ENCODE data around the gene PAQR5. TPM values are rescaled to one million over a fixed set of nuclear protein-coding genes. Genes with fewer than 3 reads are reported as not detected.

The PAQR5 gene
- total RNA-seq, 2 donors from 2014 or later = 36.3 to 71.1 TPM

DNA sequence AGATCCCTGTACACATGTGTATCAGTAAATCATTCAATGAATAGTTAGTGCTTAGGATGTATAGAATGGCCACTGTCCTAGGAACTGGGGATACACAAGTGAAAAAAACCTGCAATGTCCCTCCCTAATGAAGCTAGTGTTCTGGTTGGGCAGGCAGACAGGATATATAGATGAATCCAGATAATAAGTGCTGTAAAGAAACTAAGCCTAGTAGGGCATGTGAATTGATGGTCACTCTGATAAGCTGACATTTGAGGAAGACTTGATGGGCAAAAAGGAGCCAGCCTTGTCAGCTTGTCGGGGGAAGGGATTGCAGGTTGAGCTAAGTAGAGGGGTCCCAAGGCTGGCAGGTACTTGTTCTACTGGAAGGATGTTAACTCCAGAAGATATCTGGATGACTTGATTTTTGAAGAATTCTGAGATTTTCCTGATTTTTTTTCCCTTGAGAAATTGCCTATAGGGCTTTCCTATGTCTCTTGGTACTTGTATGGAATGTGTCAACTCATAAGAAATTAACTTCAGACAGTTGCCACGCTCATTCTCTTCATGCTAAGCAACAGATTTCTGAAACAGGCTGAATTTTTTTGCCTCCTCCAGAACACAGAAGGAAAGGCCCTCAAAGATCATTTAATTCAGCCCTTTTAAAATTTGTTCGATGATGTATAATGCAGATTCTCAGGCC is 109.1 kb downstream of the PAQR5 start:
- Histone ChIP-seq H3K27me3 (no peaks in the 10 kb centered on the region), H3K9me3 (no peaks in the 10 kb centered on the region), H3K27ac (no peak overlapping the region), H3K9ac (ENCODE audit: low read depth in 2 of 2, low read length in 2 of 2) (no peak overlapping the region), H3K4me3 (no peak overlapping the region), H3K36me3 (no peaks in the 10 kb centered on the region), H3K4me1 (no peaks in the 10 kb centered on the region)
- TF ChIP-seq, protein P1, sequence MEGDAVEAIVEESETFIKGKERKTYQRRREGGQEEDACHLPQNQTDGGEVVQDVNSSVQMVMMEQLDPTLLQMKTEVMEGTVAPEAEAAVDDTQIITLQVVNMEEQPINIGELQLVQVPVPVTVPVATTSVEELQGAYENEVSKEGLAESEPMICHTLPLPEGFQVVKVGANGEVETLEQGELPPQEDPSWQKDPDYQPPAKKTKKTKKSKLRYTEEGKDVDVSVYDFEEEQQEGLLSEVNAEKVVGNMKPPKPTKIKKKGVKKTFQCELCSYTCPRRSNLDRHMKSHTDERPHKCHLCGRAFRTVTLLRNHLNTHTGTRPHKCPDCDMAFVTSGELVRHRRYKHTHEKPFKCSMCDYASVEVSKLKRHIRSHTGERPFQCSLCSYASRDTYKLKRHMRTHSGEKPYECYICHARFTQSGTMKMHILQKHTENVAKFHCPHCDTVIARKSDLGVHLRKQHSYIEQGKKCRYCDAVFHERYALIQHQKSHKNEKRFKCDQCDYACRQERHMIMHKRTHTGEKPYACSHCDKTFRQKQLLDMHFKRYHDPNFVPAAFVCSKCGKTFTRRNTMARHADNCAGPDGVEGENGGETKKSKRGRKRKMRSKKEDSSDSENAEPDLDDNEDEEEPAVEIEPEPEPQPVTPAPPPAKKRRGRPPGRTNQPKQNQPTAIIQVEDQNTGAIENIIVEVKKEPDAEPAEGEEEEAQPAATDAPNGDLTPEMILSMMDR (IDR thresholded peaks at IDR 0.05) = no peak
- no peak for DNase-seq
- intact Hi-C loops (cut with DNase I) = no loop called here

DNA sequence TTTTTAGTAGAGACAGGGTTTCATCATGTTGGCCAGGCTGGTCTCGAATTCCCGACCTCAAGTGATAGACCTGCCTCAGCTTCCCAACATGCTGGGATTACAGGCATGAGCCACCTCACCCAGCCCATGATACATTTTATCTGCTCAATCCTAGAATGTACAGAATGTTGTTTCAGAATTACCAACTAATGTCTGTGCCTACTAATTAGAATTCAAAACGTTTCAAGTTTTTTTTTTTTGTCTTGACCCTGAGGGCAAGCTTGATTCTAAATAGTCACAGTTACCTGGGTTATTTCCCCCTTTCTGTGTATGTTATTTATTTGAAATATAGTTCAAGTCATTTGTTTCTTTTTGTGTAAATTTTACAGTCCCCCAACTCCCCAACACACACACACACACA is 110.1 kb downstream of the PAQR5 start:
- H3K4me3 ChIP-seq = no peak overlapping the region
- no peaks in the 10 kb centered on the region for H3K27me3 ChIP-seq
- no peak overlapping the region for H3K27ac ChIP-seq
- intact Hi-C loops (cut with DNase I) = no loop called here
- DNase-seq = no peak
- H3K36me3 ChIP-seq = no peaks in the 10 kb centered on the region
- H3K9ac ChIP-seq (ENCODE audit: low read depth in 2 of 2, low read length in 2 of 2) = no peak overlapping the region
- TF ChIP-seq, protein P1 (IDR thresholded peaks at IDR 0.05) = no peak
- no peaks in the 10 kb centered on the region for H3K9me3 ChIP-seq
- no peaks in the 10 kb centered on the region for H3K4me1 ChIP-seq

DNA sequence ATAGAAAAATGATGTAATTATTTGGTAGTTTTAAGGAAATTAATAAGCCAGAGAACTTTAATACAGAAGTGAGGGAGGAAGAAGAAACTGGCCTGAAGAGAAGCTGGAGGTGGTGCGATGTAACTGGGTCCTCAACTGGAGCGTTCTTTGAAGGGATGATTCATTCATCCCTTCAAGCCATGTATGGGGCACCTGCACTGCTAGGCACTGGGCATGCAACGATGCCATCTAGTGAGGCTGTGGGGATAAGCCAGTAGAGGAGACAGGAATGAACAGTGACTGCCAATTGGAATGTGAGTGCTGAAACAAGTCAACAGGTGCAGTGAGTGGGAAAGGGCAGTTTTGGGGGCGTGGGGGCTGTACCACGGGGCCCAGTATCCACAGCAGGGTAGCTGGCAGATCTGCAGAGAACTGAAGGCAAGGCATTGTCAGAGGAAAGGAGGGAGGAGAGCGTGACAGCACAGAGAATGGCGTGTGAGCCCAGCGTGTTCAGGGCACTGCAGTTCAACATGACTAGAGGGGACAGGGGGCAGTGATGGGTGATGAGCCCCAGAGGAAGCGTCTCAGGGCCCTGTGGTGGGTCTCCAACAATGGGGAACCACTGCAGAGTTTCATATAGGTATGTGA is 111.6 kb downstream of the PAQR5 start:
- no peak overlapping the region for H3K4me3 ChIP-seq
- no peak overlapping the region for H3K27ac ChIP-seq
- DNase-seq = no peak
- no peaks in the 10 kb centered on the region for H3K4me1 ChIP-seq
- no peaks in the 10 kb centered on the region for H3K9me3 ChIP-seq
- TF ChIP-seq, protein P1 (IDR thresholded peaks at IDR 0.05) = no peak
- no peak overlapping the region for H3K9ac ChIP-seq (ENCODE audit: low read depth in 2 of 2, low read length in 2 of 2)
- no peaks in the 10 kb centered on the region for H3K36me3 ChIP-seq
- H3K27me3 ChIP-seq = no peaks in the 10 kb centered on the region
- intact Hi-C loops (cut with DNase I) = no loop called here

DNA sequence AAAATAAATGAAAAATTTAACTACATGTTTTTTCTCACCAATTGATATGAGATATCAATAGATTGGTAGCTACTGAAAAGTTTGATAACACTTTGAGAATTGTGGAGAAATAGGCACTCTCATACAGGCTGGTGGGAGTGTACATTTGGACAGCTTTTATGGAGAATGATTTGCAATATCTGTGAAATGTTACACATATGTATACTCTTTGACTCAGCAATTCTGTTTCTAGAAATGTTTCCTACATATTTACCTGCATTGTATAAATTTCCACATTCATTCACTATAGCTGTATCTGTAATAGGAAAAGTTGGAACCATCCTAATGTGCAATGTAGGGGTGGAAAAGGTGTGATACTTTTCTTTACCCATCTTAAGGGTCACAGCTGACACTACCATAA is 113.6 kb downstream of the PAQR5 start:
- H3K4me3 ChIP-seq = no peak overlapping the region
- TF ChIP-seq, protein P1 (IDR thresholded peaks at IDR 0.05) = no peak

DNA sequence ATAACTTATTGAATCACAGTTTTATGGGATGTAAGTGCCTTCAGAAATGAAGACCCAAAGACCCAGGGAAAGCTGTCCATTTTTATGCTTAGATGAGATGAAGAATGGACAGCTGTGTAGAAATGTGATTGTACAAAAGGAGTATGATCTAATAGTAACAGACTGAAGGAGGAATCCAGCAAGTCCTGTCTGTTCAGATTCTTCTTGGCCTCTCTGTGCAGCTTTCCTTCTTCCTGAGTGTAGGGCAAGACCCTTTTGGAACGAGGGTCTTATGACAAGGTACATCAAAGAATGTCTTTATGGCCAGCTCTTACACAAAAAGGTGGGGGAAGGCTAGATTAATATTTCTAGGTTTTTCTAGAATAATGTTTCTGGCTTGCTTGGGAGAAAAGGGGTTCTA is 114.0 kb downstream of the PAQR5 start:
- Histone ChIP-seq H3K36me3 (no peaks in the 10 kb centered on the region), H3K4me1 (no peaks in the 10 kb centered on the region), H3K27me3 (no peaks in the 10 kb centered on the region), H3K4me3 (no peak overlapping the region), H3K9me3 (no peaks in the 10 kb centered on the region), H3K27ac (no peak overlapping the region), H3K9ac (ENCODE audit: low read depth in 2 of 2, low read length in 2 of 2) (no peak overlapping the region)
- TF ChIP-seq, protein P1 (IDR thresholded peaks at IDR 0.05) = no peak
- DNase-seq = no peak
- intact Hi-C loops (cut with DNase I) = no loop called here

More for the DNA sequence above, 113.6 kb downstream of the PAQR5 start:
- H3K9ac ChIP-seq (ENCODE audit: low read depth in 2 of 2, low read length in 2 of 2) = no peak overlapping the region
- DNase-seq = no peak
- no peaks in the 10 kb centered on the region for H3K9me3 ChIP-seq
- H3K4me1 ChIP-seq = no peaks in the 10 kb centered on the region
- no peak overlapping the region for H3K27ac ChIP-seq
- intact Hi-C loops (cut with DNase I) = no loop called here
- no peaks in the 10 kb centered on the region for H3K27me3 ChIP-seq
- H3K36me3 ChIP-seq = no peaks in the 10 kb centered on the region

All from colonic mucosa (tissue), 4 donors.